Left ventricle myocardium inferior (tissue), 1 donor: Measurements from ENCODE around the gene NEDD9. TPM values are rescaled to one million over a fixed set of nuclear protein-coding genes. Genes with fewer than 3 reads are reported as not detected.

Source experiments
- DNase-seq: peaks from one replicate; pipeline ENCODE4 v3.0.0-alpha.2; 2020
- H3K27ac ChIP-seq: fragments of 200-600 bp; replicated peaks from 2 replicates; pipeline ENCODE4 v1.8.0; 2021
- H3K27me3 ChIP-seq: fragments of 200-600 bp; 2 replicates; pipeline ENCODE4 v1.8.0; 2021; ENCODE audit warnings: low read depth
- H3K36me3 ChIP-seq: fragments of 200-600 bp; 2 replicates; pipeline ENCODE4 v1.8.0; 2021
- H3K4me1 ChIP-seq: fragments of 200-600 bp; 2 replicates; pipeline ENCODE4 v1.8.0; 2021
- H3K4me3 ChIP-seq: fragments of 200-600 bp; 2 replicates; pipeline ENCODE4 v1.8.0; 2021; ENCODE audit warnings: mild to moderate bottlenecking, moderate library complexity
- H3K9me3 ChIP-seq: fragments of 200-600 bp; replicated peaks from 2 replicates; pipeline ENCODE4 v1.8.0; 2021
- CTCF ChIP-seq: fragments of 200-600 bp; IDR thresholded peaks from 2 replicates; pipeline ENCODE4 v1.8.0; 2021; ENCODE audit warnings: antibody characterized with exemption, mild to moderate bottlenecking, borderline replicate concordance
- intact Hi-C: fragments of 100-400 bp; cut with micrococcal nuclease; formaldehyde crosslinking; loops from one replicate; pipeline ENCODE4 v1.11.0; 2022
- long read RNA-seq: library from polyadenylated mRNA; unstranded; transcript quantifications from one replicate; pipeline ENCODE4 v2.0.0, GENCODE V29; 2021
- total RNA-seq: library from RNA; stranded (reverse); fragmentation: NEBNext Ultra II Directional; extraction: Animal tissue kit (Norgen Biotek cat#: 25700); gene quantifications from one replicate; pipeline ENCODE4 v1.2.1, GENCODE V29; 2021
- donor health status: DM: no; HTN: yes; CAD: no; lungs with severe emphysema.

Gene NEDD9, protein sequence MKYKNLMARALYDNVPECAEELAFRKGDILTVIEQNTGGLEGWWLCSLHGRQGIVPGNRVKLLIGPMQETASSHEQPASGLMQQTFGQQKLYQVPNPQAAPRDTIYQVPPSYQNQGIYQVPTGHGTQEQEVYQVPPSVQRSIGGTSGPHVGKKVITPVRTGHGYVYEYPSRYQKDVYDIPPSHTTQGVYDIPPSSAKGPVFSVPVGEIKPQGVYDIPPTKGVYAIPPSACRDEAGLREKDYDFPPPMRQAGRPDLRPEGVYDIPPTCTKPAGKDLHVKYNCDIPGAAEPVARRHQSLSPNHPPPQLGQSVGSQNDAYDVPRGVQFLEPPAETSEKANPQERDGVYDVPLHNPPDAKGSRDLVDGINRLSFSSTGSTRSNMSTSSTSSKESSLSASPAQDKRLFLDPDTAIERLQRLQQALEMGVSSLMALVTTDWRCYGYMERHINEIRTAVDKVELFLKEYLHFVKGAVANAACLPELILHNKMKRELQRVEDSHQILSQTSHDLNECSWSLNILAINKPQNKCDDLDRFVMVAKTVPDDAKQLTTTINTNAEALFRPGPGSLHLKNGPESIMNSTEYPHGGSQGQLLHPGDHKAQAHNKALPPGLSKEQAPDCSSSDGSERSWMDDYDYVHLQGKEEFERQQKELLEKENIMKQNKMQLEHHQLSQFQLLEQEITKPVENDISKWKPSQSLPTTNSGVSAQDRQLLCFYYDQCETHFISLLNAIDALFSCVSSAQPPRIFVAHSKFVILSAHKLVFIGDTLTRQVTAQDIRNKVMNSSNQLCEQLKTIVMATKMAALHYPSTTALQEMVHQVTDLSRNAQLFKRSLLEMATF
- total RNA-seq, result 28.1 TPM
- long read RNA-seq, full-length matches to known transcripts, result 3 of 35 reads
- long read RNA-seq, partial matches to known transcripts, result 31 of 35 reads
- long read RNA-seq, other reads (novel, unspliced or antisense), result 1 of 35 reads

DNA sequence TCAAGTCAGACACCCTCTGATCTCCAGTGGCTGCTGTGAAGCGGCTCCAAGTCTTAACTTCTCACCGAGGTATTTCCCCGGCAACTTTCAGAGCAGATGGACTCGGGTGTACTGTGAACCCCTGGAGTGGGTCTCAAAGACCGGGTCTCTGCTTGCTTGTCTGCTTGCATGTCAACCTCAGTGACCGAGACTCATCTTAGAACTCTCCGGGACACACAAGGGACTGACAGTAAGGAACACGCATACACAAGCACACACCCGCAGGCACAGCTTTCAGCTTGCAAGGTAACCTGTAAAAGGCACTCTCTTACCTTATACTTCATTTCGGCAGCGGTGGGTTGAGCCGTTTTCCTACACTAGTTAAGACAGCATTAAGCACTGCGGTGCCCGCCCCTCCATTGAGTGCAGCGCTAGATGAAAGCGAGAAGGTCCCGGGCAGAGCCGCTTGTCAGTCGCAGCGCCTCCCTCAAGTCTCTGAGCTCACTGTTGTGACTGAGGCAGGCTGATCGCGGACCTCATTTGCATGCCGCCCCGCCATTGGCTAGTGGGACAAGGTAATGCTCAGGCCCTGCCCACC lies at the start of gene NEDD9:
Gene NEDD9 (minus strand): TSS at position 476 of the 577 bp plus-strand sequence. CDS start 153 bp downstream, at position 323.
- no peaks in the 10 kb centered on the region for H3K36me3 ChIP-seq
- TF ChIP-seq CTCF, result no peak
- intact Hi-C loops, result loop anchor here (10.0 kb wide), 1 partner anchor 123 kb away; no protein-coding TSS in a partner anchor
- peak; percentile 95 for DNase-seq
- H3K4me3 ChIP-seq, result peak within 1 kb of the TSS; percentile 70
- H3K27me3 ChIP-seq, result no peaks in the 10 kb centered on the region
- peak within 1 kb of the TSS; percentile 87 for H3K27ac ChIP-seq
- H3K4me1 ChIP-seq, result peaks cover 38% of the 10 kb centered on the region
- no peaks in the 10 kb centered on the region for H3K9me3 ChIP-seq

GRCh38 chr6:11282245-11282644 lies 49.8 kb upstream of the NEDD9 start:
- H3K9me3 ChIP-seq, result peaks cover 13% of the 10 kb centered on the region
- H3K27ac ChIP-seq, result no peak overlapping the region

GRCh38 chr6:11280394-11280793 lies 47.9 kb upstream of the NEDD9 start:
- intact Hi-C loops, result no loop called here
- Histone ChIP-seq H3K4me3 (no peak overlapping the region), H3K9me3 (no peaks in the 10 kb centered on the region), H3K27ac (no peak overlapping the region), H3K4me1 (peaks cover 8% of the 10 kb centered on the region), H3K36me3 (no peaks in the 10 kb centered on the region), H3K27me3 (peaks cover 10% of the 10 kb centered on the region)
- no peak for DNase-seq
- no peak for TF ChIP-seq CTCF

More at GRCh38 chr6:11282245-11282644, 49.8 kb upstream of the NEDD9 start:
- peaks cover 10% of the 10 kb centered on the region for H3K27me3 ChIP-seq
- H3K4me1 ChIP-seq, result peaks cover 6% of the 10 kb centered on the region
- no peak overlapping the region for H3K4me3 ChIP-seq
- intact Hi-C loops, result no loop called here
- no peak for DNase-seq
- no peaks in the 10 kb centered on the region for H3K36me3 ChIP-seq
- TF ChIP-seq CTCF, result no peak

- Histone ChIP-seq H3K4me3 (no peak overlapping the region), H3K9me3 (no peaks in the 10 kb centered on the region), H3K36me3 (no peaks in the 10 kb centered on the region), H3K27me3 (peaks cover 10% of the 10 kb centered on the region), H3K4me1 (peaks cover 8% of the 10 kb centered on the region), H3K27ac (no peak overlapping the region)
- DNase-seq, result no peak
- TF ChIP-seq CTCF, result no peak
- intact Hi-C loops, result no loop called here
Observed at GRCh38 chr6:11279284-11279689, 46.8 kb upstream of the NEDD9 start.

DNA sequence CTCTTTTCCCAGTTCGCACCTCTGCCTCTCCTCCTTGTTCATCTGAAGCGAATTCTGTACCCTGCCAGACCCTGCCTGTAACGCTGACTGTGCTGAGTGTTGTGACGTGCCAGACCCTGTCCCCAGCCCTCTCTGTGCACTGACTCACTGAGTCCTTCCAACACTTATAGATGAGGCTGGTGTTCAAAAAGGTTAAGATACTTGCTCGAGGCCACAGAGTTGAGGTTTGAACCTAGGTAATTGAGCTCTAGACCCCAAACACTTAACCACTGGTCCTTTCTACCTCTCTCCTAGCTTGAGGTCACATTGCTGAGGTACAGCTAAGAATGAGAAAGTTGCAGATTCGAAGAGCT lies 45.7 kb upstream of the NEDD9 start:
- intact Hi-C loops, result no loop called here
- Histone ChIP-seq H3K27me3 (peaks cover 10% of the 10 kb centered on the region), H3K4me1 (peaks cover 8% of the 10 kb centered on the region), H3K4me3 (no peak overlapping the region), H3K36me3 (no peaks in the 10 kb centered on the region), H3K9me3 (no peaks in the 10 kb centered on the region), H3K27ac (no peak overlapping the region)
- no peak for DNase-seq
- TF ChIP-seq CTCF, result no peak
